ENCODE data around the gene NDUFV1. TPM values are rescaled to one million over a fixed set of nuclear protein-coding genes. Genes with fewer than 3 reads are reported as not detected.
"Not testable (repeated sequence)": the region's sequence is repeated elsewhere in the genome, so short reads cannot be mapped to it uniquely, and the experiment has no call there.

NDUFV1 gene
- total RNA-seq, 2 experiments from 2014 or later = 279 to 287 TPM

DNA sequence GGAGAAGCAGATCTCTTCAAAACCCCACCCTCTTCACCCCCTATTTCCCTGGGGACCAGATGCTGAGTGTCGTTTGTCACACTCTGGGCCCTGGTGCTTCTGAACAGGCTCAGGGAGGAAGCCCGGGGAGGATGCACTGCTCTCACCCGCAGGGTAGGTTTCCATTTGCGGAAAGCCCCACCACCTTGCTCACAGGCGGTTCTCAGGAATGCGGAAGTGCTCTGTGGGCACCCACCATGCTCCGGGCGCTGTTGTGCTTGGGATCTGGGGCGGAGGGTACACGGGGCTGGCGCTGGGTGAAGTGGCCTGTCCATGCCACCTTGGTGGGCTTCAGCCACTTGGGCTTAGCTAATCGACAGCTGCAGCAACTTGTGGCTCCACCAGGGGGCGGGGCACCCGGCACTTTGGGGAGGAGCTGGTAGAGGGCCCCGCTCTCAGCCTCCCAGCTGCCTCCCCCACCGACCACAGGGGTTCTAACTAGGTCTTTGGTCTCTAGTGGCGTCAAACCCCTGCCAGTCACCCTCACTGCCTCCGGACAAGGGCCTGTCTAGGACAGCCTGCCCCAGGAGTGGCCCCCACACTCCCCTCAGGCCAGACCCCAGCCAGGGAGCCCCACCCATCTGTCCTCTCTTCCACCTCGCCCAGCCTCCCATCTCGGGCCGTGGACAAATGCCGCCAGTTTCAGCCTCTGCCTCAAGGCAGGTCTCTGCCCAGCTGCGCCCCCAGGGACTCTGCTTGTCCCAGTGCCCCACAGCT is 7.4 kb downstream of the NDUFV1 start:
- H3K9me3 Mint-ChIP-seq = no peaks in the 10 kb centered on the region
- peak overlapping the region; percentile 98 for H3K27ac Mint-ChIP-seq
- peaks cover 26% of the 10 kb centered on the region for H3K4me1 Mint-ChIP-seq (ENCODE audit: low read depth)
- CTCF ChIA-PET = interaction anchor here (0.9 to 4.9 kb wide), 10 partner anchors 9 to 263 kb away, joined by 3 to 59 read pairs (median 4); partner anchors contain the start of gene NUDT8
- POLR2A ChIA-PET = interaction anchor here (0.6 to 1.8 kb wide), 8 partner anchors 11 to 590 kb away, joined by 3 to 17 read pairs (median 3); partner anchors contain the start of genes NUDT8 and PPP1CA
- peak; percentile 92 for DNase-seq
- H3K27me3 Mint-ChIP-seq = no peaks in the 10 kb centered on the region
- intact Hi-C loops (cut with micrococcal nuclease) = loop anchor here (2.0 kb wide), 1 partner anchor 15 kb away; the partner anchor contains the start of gene NUDT8
- peak overlapping the region; percentile 79 for H3K4me3 Mint-ChIP-seq
- peaks cover 16% of the 10 kb centered on the region for H3K36me3 Mint-ChIP-seq

- H3K9me3 Mint-ChIP-seq = no peaks in the 10 kb centered on the region
- H3K27ac Mint-ChIP-seq = peak overlapping the region; percentile 98
- CTCF ChIA-PET = interaction anchor here (0.9 to 4.9 kb wide), 11 partner anchors 10 to 264 kb away, joined by 3 to 59 read pairs (median 4); partner anchors contain the start of gene NUDT8
- H3K4me1 Mint-ChIP-seq (ENCODE audit: low read depth) = peaks cover 24% of the 10 kb centered on the region
- H3K4me3 Mint-ChIP-seq = peak overlapping the region; percentile 79
- H3K27me3 Mint-ChIP-seq = no peaks in the 10 kb centered on the region
- DNase-seq = peak; percentile 81
- intact Hi-C loops (cut with micrococcal nuclease) = loop anchor here (2.0 kb wide), 1 partner anchor 14 kb away; the partner anchor contains the start of gene NUDT8
- POLR2A ChIA-PET = interaction anchor here (0.6 to 1.8 kb wide), 10 partner anchors 12 to 589 kb away, joined by 3 to 17 read pairs (median 3); partner anchors contain the start of genes NUDT8 and PPP1CA
- H3K36me3 Mint-ChIP-seq = peaks cover 11% of the 10 kb centered on the region
Observed at GRCh38 chr11:67614730-67615714, 8.3 kb downstream of the NDUFV1 start.

DNA sequence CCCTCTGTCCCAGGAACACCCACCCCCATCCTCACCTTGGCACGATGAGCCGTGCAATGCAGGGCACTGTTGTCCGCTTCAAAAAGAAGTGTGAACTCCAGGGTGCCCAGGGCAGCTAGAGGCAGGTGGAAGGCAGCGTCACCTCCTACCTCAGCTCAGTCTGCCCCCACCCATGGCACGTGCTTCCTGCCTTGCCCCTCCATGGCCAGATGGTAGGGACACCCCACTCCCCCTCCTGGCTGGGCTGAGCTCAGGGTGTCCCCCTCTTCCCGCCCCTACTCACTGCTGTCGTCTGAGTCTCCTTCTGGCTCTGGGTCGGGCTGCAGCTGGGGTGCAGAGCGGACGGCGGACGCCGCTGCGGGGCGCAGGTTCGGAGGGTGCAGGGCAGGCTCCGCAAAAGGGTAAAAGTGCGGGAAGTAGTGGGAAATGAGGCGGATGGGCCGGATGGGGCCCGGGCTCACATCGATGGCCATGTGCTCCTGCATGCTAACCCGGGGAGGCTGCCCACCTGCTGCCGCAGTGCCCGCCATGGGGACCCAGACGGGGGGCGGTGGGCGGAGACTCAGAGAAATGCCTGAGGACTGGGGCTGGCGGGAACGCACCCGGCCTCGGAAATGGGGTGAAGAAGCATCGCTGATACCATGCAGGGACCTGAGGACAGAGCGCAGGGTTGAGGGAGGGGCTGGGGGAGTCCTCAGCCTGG is 9.1 kb downstream of the NDUFV1 start:
- intact Hi-C loops (cut with micrococcal nuclease) = loop anchor here (2.0 kb wide), 1 partner anchor 13 kb away; the partner anchor contains the start of gene NUDT8
- Mint-ChIP-seq H3K9me3 (no peaks in the 10 kb centered on the region), H3K27me3 (no peaks in the 10 kb centered on the region), H3K27ac (no peak overlapping the region), H3K4me1 (ENCODE audit: low read depth) (peaks cover 24% of the 10 kb centered on the region), H3K36me3 (peaks cover 4% of the 10 kb centered on the region), H3K4me3 (peak overlapping the region; percentile 29)
- ChIA-PET CTCF (interaction anchor here (1.1 to 4.9 kb wide), 3 partner anchors 10 to 44 kb away, joined by 3 to 59 read pairs (median 24); partner anchors contain the start of gene NUDT8), POLR2A (interaction anchor here (0.6 to 0.8 kb wide), 2 partner anchors 13 to 47 kb away, joined by 3 to 7 read pairs; partner anchors contain the start of gene NUDT8)
- no peak for DNase-seq

DNA sequence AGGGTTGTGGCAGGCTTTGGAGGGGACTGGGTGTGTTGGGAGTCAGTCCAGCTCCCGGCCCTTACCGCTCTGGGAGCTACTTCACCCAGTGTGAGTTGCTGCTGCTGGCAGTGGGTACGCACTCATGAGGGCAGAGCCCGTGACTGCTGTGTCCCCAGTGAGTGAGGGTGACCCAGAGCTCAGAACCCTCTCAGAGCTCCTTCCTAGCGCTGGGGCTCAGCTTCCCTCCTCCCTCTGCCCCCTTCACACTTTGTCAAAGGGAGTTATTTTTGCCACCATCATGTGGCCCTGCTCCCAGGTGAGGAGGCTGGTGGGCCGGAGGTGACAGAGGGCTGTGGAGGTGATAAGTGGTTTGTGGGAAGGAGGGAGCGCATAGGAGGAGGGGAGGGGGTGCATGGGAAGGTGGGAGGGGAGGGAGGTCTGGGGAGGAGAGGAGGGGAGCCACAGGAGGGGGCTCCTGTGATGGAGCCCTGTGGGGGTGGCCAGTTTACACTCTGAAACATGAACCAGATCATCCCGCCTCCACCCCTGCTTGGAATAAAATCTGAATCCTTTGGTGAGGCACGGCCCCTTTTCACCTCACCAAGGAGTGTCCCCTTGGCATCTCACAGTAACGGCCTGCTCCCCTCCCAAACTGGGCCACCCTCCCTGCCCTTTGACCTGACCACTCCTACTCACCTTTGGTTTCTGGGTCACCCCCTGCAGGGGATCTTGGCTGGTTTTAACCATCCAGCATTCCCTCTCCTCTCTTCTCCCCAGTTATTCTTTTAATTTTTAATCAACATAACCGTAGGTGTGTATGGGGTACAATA is 9.9 kb downstream of the NDUFV1 start:
- no peak for DNase-seq
- peaks cover 3% of the 10 kb centered on the region for H3K36me3 Mint-ChIP-seq
- ChIA-PET POLR2A (interaction anchor here (1.2 kb wide), 1 partner anchor 14 kb away, joined by 3 read pairs; no protein-coding TSS in a partner anchor), CTCF (interaction anchor here (0.8 to 4.9 kb wide), 6 partner anchors 10 to 231 kb away, joined by 3 to 59 read pairs (median 4); partner anchors contain the start of gene NUDT8)
- H3K4me3 Mint-ChIP-seq = no peak overlapping the region
- intact Hi-C loops (cut with micrococcal nuclease) = no loop called here
- H3K4me1 Mint-ChIP-seq (ENCODE audit: low read depth) = peaks cover 24% of the 10 kb centered on the region
- H3K9me3 Mint-ChIP-seq = no peaks in the 10 kb centered on the region
- H3K27ac Mint-ChIP-seq = no peak overlapping the region
- no peaks in the 10 kb centered on the region for H3K27me3 Mint-ChIP-seq

- no peaks in the 10 kb centered on the region for H3K27me3 Mint-ChIP-seq
- no peak for DNase-seq
- no peaks in the 10 kb centered on the region for H3K36me3 Mint-ChIP-seq
- intact Hi-C loops (cut with micrococcal nuclease) = no loop called here
- POLR2A ChIA-PET = interaction anchor here (1.2 kb wide), 1 partner anchor 13 kb away, joined by 3 read pairs; no protein-coding TSS in a partner anchor
- no peak overlapping the region for H3K27ac Mint-ChIP-seq
- no peaks in the 10 kb centered on the region for H3K9me3 Mint-ChIP-seq
- CTCF ChIA-PET = interaction anchor here (0.8 to 4.2 kb wide), 7 partner anchors 10 to 266 kb away, joined by 3 to 24 read pairs (median 3); partner anchors contain the start of gene NUDT8
- no peak overlapping the region for H3K4me3 Mint-ChIP-seq
- H3K4me1 Mint-ChIP-seq (ENCODE audit: low read depth) = peaks cover 23% of the 10 kb centered on the region
Observed at GRCh38 chr11:67617243-67617953, 10.7 kb downstream of the NDUFV1 start.

DNA sequence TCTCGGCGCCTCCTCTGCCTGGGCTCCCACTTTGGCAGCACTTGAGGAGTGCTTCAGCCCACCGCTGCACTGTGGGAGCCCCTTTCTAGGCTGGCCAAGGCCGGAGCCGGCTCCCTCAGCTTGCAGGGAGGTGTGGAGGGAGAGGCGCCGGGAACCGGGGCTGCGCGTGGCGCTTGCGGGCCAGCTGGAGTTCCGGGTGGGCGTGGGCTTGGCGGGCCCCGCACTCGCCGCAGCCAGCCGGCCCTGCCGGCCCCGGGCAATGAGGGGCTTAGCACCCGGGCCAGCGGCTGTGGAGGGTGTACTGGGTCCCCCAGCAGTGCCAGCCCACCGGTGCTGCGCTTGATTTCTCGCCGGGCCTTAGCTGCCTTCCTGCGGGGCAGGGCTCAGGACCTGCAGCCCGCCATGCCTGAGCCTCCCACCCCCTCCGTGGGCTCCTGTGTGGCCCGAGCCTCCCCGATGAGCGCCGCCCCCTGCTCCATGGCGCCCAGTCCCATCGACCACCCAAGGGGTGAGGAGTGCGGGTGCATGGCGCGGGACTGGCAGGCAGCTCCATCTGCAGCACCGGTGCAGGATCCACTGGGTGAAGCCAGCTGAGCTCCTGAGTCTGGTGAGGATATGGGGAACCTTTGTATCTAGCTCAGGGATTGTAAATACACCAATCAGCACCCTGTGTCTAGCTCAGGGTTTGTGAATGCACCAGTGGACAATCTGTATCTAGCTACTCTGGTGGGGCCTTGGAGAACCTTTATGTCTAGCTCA is 12.3 kb downstream of the NDUFV1 start:
- H3K4me1 Mint-ChIP-seq (ENCODE audit: low read depth) = peaks cover 10% of the 10 kb centered on the region
- POLR2A ChIA-PET; H3K4me3 Mint-ChIP-seq; DNase-seq; H3K9me3 Mint-ChIP-seq; H3K27me3 Mint-ChIP-seq; H3K27ac Mint-ChIP-seq; H3K36me3 Mint-ChIP-seq; intact Hi-C loops (cut with micrococcal nuclease): not testable (repeated sequence)
- CTCF ChIA-PET = interaction anchor here (1.6 to 1.9 kb wide), 2 partner anchors 11 kb away, joined by 5 read pairs; partner anchors contain the start of gene NUDT8

DNA sequence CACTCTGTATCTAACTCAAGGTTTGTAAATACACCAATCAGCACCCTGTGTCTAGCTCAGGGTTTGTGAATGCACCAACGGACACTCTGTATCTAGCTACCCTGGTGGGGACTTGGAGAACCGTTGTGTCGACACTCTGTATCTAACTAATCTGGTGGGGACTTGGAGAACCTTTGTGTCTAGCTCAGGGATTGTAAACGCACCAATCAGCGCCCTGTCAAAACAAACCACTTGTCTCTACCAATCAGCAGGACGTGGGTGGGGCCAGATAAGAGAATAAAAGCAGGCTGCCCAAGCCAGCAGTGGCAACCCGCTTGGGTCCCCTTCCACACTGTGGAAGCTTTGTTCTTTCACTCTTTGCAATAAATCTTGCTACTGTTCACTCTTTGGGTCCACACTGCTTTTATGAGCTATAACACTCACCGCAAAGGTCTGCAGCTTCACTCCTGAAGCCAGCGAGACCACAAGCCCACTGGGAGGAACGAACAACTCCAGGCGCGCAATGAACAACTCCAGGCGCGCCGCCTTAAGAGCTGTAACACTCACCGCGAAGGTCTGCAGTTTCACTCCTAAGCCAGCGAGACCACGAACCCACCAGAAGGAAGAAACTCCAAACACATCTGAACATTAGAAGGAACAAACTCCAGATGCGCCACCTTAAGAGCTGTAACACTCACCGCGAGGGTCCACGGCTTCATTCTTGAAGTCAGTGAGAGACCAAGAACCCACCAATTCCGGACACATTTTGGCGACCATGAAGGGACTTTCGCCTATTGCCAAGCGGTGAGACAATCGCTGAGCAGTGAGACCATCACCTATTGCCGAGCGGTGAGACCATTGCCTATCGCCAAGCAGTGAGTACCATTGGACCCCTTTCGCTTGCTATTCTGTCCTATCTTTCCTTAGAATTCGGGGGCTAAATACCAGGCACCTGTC is 13.2 kb downstream of the NDUFV1 start:
- DNase-seq; H3K36me3 Mint-ChIP-seq; H3K4me1 Mint-ChIP-seq (ENCODE audit: low read depth); H3K27ac Mint-ChIP-seq; H3K9me3 Mint-ChIP-seq; H3K27me3 Mint-ChIP-seq; intact Hi-C loops (cut with micrococcal nuclease); H3K4me3 Mint-ChIP-seq: not testable (repeated sequence)
- ChIA-PET CTCF (interaction anchor here (1.9 kb wide), 1 partner anchor 10 kb away, joined by 5 read pairs; the partner anchor contains the start of gene NUDT8), POLR2A (interaction anchor here (0.7 kb wide), 1 partner anchor 11 kb away, joined by 3 read pairs; no protein-coding TSS in a partner anchor)

GRCh38 chr11:67620621-67621020 is 13.9 kb downstream of the NDUFV1 start:
- H3K4me3 Mint-ChIP-seq; H3K4me1 Mint-ChIP-seq (ENCODE audit: low read depth); H3K27me3 Mint-ChIP-seq; DNase-seq; intact Hi-C loops (cut with micrococcal nuclease); H3K27ac Mint-ChIP-seq; H3K36me3 Mint-ChIP-seq; H3K9me3 Mint-ChIP-seq: not testable (repeated sequence)
- ChIA-PET CTCF (interaction anchor here (1.9 kb wide), 1 partner anchor 9 kb away, joined by 5 read pairs; the partner anchor contains the start of gene NUDT8), POLR2A (interaction anchor here (0.7 kb wide), 1 partner anchor 12 kb away, joined by 3 read pairs; no protein-coding TSS in a partner anchor)

GRCh38 chr11:67621928-67622327 is 15.2 kb downstream of the NDUFV1 start:
- H3K4me1 Mint-ChIP-seq (ENCODE audit: low read depth); intact Hi-C loops (cut with micrococcal nuclease); H3K27me3 Mint-ChIP-seq; H3K36me3 Mint-ChIP-seq; POLR2A ChIA-PET; DNase-seq; CTCF ChIA-PET; H3K4me3 Mint-ChIP-seq; H3K27ac Mint-ChIP-seq; H3K9me3 Mint-ChIP-seq: not testable (repeated sequence)

Data from activated CD4-positive, alpha-beta memory T cell treated with anti-CD3 and anti-CD28 coated beads for 36 hours (primary cell).